Stimulated activated CD4-positive, alpha-beta T cell treated with anti-CD3 and anti-CD28 coated beads, TNF-alpha, amount 100 ng/mL, for 24 hours (primary cell): Measurements from ENCODE around the gene CTBP2.

ENCODE experiments used
- DNase-seq, 3 experiments: peaks; one replicate each; pipeline ENCODE4 v3.0.0-alpha.2; 2020; ENCODE audit warnings: low read depth in 3 of 3

Gene CTBP2

DNA sequence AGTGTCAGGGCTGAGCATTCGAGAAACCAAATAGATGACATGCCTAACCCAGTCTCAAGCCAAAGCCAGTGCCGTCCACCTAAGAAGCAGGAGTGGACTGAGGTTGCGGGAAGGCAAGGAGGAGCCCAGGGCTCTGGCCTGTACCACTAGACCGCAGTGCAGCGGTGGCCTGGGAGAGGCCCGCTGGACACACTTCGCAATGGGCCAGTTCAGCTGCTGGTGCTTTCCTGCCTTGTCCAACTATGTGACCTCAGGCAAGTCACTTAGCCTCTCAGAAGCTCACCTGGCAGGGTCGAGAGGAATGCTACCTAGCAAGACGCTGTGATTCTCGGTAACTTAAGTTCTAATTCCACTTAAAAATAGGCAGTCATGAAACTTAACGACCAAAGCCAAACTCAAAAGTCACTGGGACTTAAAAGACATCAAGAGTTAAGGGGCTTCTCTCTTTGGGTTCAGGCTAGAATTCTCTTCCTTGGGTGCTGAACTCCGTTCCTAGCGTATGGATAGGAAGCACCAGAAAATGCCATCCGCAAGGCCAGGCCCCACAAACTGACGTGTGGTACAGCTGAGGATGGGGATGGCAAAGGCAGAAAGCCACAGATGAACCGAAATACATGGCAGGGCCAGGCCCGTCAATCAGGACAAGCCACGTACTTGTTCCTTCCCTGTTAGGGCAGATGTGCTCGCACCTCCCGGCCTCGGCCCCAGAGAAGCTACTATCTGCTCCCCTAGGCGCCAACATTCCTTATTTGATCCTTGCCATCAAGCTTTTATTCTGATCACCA lies 34.2 kb downstream of the CTBP2 start:
- DNase-seq: no peak

DNA sequence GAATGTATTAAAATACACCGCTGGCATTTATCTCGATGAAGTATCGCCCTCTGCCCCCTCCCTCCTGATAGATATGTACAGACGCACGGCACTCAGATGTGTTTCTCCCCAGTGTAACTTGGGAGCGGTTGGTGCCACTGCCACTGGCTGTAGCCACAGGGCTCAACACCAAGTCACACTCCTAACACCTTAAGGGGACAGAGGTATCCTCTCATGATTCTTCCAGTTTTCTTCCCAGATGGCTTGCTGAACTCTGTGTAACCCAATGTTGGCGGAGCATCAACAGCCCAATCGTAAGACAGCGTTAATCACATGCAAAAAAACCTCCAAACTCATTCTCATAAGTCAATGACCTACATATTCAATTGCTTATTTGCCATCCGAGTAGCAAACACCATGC lies 35.5 kb downstream of the CTBP2 start:
- no peak for DNase-seq

GRCh38 chr10:125124115-125124487 lies 36.3 kb downstream of the CTBP2 start:
- no peak for DNase-seq

DNA sequence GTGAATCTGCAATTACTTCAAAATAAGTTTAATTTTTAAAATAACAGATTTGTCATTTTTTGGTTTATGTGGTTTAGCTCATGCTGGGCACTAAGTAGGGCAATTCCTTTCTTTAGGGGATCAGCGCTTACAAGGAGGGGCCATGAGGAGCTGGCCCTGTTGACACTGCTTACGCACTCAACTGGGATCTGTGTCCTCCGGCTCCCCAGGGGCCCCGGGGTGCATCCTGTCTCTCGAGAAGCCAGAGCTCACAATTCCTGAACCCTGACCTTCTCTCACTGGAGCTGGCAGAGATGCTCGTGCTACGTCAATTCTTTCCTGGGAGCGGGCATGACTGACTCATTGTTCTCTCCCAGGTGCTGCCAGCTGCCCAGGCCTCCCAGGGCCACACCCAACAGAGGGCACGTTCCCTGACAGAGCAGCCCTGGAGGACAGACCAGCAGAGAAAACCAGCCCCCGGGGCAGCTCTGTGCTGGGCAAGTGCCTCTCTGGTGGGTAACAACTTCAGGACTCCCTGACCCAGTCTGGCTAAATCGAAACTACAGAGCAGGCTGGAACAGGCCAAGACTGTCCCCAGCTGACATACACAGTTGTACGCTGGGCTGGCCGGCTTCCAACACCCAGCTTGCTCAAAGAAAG lies 36.8 kb downstream of the CTBP2 start:
- no peak for DNase-seq

GRCh38 chr10:125122566-125122965 lies 37.8 kb downstream of the CTBP2 start:
- no peak for DNase-seq

DNA sequence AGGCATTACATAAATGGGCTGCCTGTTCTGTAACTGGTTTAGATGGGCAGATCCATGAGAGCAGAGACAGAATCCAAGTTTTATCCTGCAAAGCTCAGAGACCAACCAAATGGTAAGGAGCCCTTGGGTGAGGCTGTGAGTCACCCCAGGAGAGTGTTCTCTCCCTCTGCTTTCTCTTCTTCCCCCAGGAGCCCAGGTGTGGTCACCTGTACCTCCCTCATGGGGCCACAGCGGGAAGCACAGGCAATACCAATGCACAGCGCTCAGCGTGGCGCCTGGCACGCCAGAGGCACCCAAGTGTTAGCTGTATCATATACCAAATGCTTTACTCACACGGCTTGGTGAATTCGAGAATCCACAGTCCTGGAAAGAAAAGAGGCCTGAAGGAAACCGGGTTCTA lies 39.4 kb downstream of the CTBP2 start:
- no peak for DNase-seq

DNA sequence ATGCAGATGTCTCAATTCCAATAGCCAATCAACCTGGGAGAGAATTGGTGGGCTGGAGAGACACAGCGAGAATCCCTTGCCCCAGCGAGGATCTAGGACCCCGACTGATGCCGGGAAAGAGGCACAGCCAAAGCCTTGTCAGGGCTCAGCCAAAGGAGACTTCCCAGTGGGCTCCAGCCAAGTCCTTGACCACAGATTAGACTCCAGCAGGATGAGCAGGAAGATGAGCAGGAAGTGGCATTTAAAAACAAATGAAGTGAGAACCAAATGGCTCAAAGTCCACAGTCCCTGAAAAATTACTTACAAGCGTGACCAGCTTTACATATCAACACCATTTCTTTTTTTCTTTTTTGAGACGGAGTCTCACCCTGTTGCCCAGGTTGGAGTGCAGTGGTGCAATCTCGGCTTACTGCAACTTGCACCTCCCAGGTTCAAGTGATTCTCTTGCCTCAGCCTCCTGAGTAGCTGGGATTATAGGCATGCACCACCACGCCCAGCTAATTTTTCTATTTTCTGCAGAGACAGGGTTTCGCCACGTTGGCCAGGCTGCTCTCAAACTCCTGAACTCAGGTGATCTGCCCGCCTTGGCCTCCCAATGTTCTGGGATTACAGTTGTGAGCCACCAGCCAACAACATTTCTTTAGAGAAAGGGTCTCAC lies 40.2 kb downstream of the CTBP2 start:
- no peak for DNase-seq

DNA sequence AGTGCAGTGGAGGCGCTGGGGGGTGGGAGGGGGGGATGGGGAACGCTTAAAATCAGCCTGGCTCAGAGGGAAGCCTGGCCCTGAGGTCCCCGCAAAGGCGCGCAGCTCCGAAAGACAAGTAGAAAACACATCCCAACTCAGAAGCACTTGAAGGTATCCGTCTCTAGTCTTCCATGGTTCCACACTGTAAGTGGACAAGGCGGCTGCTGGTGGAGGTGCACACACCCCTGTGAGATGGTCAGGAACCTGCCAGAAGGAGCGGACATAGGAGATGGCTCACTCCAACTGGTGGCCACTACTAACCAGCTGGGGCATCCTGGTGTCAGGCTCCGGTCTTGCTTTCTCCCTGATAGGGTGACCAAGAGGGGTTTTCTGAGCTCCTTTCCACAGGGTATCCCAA lies 41.7 kb downstream of the CTBP2 start:
- no peak for DNase-seq

- no peak for DNase-seq
These were observed 42.3 kb downstream of the CTBP2 start for GRCh38 chr10:125118011-125118611.

DNA sequence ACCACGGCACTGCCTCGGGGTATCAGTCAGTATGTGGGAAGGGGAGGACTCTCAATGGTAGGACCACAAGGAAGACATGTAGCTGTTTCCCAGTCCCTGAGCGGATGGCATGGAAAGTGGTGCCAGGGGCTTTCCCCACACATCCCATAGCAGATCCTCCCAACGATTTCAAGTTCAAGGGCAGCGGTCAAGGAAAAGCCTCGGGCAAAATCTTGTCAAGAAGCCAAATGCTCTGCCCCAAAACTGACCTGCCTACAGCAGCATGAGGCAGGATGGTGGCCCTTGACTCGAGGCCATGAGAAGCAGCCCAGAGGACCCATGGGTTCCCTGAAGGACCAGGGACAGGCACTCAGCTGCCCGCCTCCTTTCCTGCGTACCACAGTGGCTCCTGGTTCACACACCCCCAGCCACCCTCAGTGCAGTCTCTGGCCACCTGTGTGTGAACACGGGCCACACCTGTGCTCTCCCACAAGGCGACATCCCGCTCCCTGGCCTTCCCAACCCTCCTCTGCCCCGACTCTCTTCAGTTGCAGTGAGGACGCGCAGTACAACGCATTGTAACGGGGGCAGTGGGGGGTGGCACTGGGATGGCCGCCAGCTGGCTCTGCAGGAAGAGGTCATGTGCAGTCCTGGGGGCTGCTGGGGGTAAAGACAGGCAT lies 43.6 kb downstream of the CTBP2 start:
- DNase-seq: no peak

- no peak for DNase-seq
These were observed 44.2 kb downstream of the CTBP2 start for GRCh38 chr10:125116041-125116649.

DNA sequence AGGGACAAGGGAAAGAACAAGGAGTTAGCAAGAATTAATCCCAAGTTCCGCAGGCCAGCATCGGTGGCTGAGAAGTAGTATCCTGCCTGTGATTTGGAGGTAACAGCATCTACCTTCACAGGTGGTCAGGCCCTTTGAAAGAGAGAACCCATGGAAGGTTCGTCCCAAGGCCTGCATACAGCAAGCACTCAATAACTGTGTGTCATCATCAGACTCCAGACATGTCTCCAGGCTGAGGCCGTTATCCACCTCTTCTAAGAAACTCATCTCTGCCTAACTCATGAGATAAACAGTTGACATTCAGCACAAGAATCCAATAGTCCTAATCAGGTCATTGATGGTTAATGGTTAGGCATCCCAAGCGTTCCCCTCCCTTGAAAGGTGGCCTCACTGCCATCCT lies 45.0 kb downstream of the CTBP2 start:
- DNase-seq: no peak

DNA sequence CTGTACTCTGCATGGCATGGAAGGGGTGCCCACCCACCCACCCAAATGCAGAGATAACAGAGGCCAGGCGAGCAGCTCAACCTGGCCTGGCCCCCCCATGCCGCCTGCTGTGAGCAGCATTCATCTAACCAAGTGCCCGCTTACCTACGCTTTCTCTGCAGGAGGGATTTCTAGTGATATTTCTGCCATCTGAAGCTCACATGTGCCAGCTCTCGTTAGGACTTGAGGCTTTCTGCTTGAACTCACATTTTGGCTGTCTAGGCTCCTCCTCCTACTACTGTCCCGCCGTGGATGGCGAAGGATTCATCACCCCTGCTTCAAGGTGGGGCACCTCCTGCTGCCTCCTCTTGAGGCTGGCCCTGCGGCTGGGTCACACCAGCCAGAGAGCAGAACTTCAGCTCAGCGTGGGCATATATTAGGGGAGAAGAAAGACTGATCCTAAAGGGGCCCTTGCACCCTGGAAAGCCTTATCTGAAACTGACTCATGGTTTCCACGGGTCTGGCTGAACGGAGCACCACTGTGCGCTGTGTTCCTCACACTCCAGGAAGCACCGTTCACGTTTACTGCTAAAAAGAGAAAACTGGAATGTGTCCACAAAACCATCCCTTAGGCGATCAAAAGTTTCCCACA lies 45.5 kb downstream of the CTBP2 start:
- DNase-seq: no peak

- DNase-seq: no peak
These were observed 46.5 kb downstream of the CTBP2 start for GRCh38 chr10:125113691-125114371.

- DNase-seq: no peak
These were observed 47.5 kb downstream of the CTBP2 start for GRCh38 chr10:125112697-125113494.

GRCh38 chr10:125111118-125111727 lies 49.1 kb downstream of the CTBP2 start:
- no peak for DNase-seq

GRCh38 chr10:125107965-125108580 lies 52.3 kb downstream of the CTBP2 start:
- DNase-seq: no peak

DNA sequence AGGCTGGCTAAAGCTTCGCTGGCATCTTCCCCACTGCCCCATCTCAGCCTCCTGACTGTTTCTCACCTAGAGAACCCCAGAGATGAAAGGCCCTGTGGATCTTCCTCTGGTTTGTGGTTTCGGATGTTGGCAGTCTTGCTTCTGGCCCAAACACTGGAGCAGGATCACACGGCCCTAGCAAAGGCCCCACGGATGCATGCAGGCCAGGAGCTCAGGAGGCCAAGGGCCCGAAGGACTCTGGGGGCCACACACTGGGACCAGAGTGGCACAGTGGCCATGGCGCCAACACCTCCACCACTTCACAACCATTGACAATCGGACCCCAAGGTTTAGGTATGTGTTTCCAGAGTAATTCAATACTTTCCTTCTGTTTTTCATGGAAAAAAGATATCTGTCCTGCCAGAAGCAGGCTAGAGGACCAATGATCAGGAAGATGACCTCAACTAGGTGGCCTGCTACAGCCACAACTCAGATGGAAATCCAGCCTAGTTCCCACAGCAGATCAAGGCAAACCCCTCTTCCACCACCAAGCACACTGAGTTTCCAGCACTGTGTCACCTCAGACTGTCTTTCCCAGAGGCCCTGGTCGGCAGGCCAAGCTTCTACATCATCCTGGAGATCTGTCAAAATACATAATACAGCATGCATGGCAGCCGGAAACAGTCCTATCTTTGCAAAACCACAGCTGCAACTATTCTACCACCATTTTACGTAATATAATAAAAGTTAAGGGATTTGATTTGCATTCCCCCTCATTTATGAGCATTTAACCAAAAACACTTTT lies 53.0 kb downstream of the CTBP2 start:
- DNase-seq: no peak
